ENCODE data around the gene SEC24C. TPM values are rescaled to one million over a fixed set of nuclear protein-coding genes. Genes with fewer than 3 reads are reported as not detected.
A peak's percentile ranks its signal among the peaks of the same experiment; 100 is the strongest.

The SEC24C gene
- total RNA-seq, 1 donor from 2014 or later: 65.9 TPM

DNA sequence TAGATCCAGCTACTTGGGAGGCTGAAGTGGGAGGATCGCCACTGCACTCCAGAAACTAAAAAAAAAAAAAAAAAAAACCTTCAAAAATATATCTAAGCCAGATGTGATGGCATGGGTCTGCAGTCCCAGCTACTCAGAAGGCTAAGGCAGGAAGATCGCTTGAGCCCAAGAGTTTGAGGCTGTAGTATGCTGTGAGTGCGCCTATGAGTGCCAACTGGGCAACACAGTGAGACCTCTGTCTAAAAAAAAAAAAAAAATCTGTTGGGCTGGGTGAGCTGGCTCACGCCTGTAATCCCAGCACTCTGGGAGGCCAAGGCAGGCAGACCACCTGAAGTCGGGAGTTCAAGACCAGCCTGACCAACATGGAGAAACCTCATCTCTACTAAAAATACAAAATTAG lies 34.8 kb downstream of the SEC24C start:
- H3K36me3 ChIP-seq: peaks cover 6 to 39% of the 10 kb centered on the region in 2 donors
- H3K27me3 ChIP-seq: no peaks in the 10 kb centered on the region
- peaks cover 17 to 28% of the 10 kb centered on the region in 2 donors for H3K4me1 ChIP-seq
- H3K27ac ChIP-seq: no peak overlapping the region
- intact Hi-C loops (cut with DNase I): no loop called here
- H3K4me3 ChIP-seq: no peak overlapping the region
- H3K9me3 ChIP-seq: no peaks in the 10 kb centered on the region
- TF ChIP-seq, protein P1, sequence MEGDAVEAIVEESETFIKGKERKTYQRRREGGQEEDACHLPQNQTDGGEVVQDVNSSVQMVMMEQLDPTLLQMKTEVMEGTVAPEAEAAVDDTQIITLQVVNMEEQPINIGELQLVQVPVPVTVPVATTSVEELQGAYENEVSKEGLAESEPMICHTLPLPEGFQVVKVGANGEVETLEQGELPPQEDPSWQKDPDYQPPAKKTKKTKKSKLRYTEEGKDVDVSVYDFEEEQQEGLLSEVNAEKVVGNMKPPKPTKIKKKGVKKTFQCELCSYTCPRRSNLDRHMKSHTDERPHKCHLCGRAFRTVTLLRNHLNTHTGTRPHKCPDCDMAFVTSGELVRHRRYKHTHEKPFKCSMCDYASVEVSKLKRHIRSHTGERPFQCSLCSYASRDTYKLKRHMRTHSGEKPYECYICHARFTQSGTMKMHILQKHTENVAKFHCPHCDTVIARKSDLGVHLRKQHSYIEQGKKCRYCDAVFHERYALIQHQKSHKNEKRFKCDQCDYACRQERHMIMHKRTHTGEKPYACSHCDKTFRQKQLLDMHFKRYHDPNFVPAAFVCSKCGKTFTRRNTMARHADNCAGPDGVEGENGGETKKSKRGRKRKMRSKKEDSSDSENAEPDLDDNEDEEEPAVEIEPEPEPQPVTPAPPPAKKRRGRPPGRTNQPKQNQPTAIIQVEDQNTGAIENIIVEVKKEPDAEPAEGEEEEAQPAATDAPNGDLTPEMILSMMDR (IDR thresholded peaks at IDR 0.05): no peak
- DNase-seq (ENCODE audit: low spot score in 2 of 2): no peak

DNA sequence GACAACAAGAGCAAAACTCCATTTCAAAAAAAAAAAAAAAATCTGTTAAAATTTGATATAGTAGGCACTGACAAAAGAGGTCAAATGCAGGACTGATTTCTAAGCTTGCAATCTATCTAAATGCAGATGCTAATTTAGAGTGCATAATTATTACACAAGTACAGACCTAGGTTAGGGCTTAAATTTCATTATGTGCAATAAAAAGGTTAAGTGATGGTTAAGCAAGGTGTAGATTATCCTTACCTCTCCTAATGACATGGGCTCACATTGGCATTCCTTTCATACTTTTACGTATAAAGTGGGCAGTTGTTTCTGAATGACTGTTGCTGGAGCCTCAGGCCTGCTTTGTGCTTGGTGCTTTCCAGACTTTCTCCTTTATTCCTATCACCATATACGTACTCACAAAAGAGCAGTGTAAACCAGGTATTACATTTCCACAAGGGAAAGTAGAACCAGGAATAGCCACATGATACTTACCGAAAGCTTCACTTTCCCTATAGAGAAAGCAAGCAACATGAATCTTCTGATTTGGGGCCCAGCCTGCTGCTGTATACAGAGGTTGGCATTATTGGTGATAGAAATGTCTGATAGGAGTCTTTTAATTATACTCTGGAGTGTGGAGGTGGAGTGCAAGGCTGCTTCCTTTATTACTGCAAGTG lies 35.5 kb downstream of the SEC24C start:
- TF ChIP-seq, protein P1 (IDR thresholded peaks at IDR 0.05): no peak
- Histone ChIP-seq H3K4me1 (peaks cover 11 to 22% of the 10 kb centered on the region in 2 donors), H3K36me3 (peaks cover 6 to 39% of the 10 kb centered on the region in 2 donors), H3K4me3 (no peak overlapping the region), H3K9me3 (no peaks in the 10 kb centered on the region), H3K27me3 (no peaks in the 10 kb centered on the region), H3K27ac (no peak overlapping the region)
- intact Hi-C loops (cut with DNase I): no loop called here
- no peak for DNase-seq (ENCODE audit: low spot score in 2 of 2)

DNA sequence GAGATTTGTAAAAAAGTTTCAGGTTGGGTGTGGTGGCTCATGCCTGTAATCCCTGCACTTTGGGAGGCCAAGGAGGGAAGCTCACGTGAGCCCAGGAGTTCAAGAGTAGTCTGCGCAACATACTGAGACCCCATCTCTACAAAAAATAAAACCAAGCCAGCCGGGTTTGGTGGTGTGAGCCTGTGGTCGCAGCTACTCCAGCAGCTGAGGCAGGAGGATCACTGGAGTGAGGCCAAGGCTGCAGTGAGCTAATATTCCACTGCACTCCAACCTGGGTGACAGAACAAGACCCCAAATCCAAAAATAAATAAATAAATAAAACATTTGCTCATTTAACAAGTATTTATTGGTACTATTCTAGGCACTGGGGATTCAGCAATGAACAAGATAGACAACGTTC lies 36.1 kb downstream of the SEC24C start:
- Histone ChIP-seq H3K9me3 (no peaks in the 10 kb centered on the region), H3K4me3 (no peak overlapping the region), H3K27me3 (no peaks in the 10 kb centered on the region), H3K4me1 (peaks cover 11 to 20% of the 10 kb centered on the region in 2 donors), H3K36me3 (peaks cover 6 to 36% of the 10 kb centered on the region in 2 donors), H3K27ac (no peak overlapping the region)
- no peak for DNase-seq (ENCODE audit: low spot score in 2 of 2)
- TF ChIP-seq, protein P1 (IDR thresholded peaks at IDR 0.05): no peak
- intact Hi-C loops (cut with DNase I): no loop called here

DNA sequence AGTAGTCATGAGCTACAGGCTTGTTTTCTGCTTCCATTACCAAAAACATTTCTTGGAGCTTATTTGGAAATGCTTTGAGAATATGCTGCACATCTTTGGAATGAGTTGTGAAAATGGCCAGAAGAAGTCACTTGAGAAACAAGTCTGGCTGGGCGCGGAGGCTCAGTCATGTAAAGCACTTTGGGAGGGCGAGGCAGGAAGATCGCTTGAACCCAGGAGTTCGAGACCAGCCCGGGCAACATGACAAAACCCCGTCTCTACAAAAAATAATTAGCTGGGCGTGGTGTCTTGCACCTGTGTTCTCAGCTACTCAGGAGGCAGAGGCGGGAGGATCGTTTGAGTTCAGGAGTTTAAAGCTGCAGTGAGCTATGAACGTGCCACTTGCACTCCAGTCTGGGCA lies 36.8 kb downstream of the SEC24C start:
- Histone ChIP-seq H3K9me3 (no peaks in the 10 kb centered on the region), H3K4me3 (peak overlapping the region; percentile 86 to 92), H3K36me3 (peaks cover 6 to 30% of the 10 kb centered on the region in 2 donors), H3K27me3 (no peaks in the 10 kb centered on the region), H3K27ac (peak overlapping the region in 1 of 2 donors; percentile 93), H3K4me1 (peaks cover 11 to 18% of the 10 kb centered on the region in 2 donors)
- intact Hi-C loops (cut with DNase I): no loop called here
- no peak for DNase-seq (ENCODE audit: low spot score in 2 of 2)
- TF ChIP-seq, protein P1 (IDR thresholded peaks at IDR 0.05): no peak

DNA sequence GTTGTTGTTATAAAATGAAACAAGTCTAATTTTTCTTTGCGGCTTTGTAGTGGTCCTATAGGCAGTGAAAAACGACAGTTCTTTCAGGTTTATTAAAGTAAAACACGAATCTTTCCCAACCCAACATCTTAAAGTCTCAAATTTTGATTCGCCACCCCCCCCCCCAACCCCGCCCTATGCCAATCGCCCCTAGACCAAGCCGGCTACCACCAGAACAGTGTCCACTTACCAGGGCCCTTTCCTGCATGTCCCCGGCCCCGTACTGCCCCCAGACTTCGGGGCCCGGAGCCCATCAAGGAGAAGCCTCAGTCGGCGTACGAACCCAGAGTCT lies 37.3 kb downstream of the SEC24C start:
- Histone ChIP-seq H3K36me3 (peaks cover 6 to 24% of the 10 kb centered on the region in 2 donors), H3K27me3 (no peaks in the 10 kb centered on the region), H3K27ac (peak overlapping the region; percentile 93 to 96), H3K9me3 (no peaks in the 10 kb centered on the region), H3K4me3 (peak overlapping the region; percentile 86 to 92), H3K4me1 (peaks cover 11 to 19% of the 10 kb centered on the region in 2 donors)
- DNase-seq (ENCODE audit: low spot score in 2 of 2): no peak
- TF ChIP-seq, protein P1 (IDR thresholded peaks at IDR 0.05): no peak
- intact Hi-C loops (cut with DNase I): no loop called here

All from ascending aorta (tissue), 2 donors.